Measurements from ENCODE around the gene CLEC2L.

DNA sequence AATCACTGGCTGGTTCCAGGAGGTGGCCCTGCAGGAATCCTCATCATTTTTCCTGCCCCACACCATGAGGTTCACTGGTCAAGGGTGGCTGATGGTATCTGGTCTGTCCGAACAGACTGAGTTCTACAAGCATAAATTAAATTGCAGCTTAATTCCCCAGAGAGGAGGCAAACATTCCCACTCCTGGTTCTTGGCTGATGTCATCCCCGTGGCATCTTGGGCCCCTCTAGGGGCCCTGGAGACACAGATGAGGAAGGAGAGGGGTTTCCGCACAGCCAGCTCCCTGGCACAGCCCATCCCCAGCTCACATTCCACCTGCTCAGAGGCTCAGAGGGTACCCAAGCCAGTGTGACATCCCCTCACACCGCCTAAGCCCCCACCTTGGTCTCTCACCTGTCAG is 34.7 kb upstream of the CLEC2L start:
- no peak for TF ChIP-seq EP300 (IDR thresholded peaks at IDR 0.05; ENCODE audit: borderline replicate concordance)
- TF ChIP-seq TCF12 (IDR thresholded peaks at IDR 0.05; ENCODE audit: low read depth), result no peak
- no peak for TF ChIP-seq EGR1 (IDR thresholded peaks at IDR 0.05)
- TF ChIP-seq, protein P1, sequence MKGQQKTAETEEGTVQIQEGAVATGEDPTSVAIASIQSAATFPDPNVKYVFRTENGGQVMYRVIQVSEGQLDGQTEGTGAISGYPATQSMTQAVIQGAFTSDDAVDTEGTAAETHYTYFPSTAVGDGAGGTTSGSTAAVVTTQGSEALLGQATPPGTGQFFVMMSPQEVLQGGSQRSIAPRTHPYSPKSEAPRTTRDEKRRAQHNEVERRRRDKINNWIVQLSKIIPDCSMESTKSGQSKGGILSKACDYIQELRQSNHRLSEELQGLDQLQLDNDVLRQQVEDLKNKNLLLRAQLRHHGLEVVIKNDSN (IDR thresholded peaks at IDR 0.05), result no peak
- TF ChIP-seq CEBPB (IDR thresholded peaks at IDR 0.05), result no peak
- no peak for TF ChIP-seq TAF1 (IDR thresholded peaks at IDR 0.05; ENCODE audit: low read depth)
- TF ChIP-seq, protein P2, sequence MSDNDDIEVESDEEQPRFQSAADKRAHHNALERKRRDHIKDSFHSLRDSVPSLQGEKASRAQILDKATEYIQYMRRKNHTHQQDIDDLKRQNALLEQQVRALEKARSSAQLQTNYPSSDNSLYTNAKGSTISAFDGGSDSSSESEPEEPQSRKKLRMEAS (IDR thresholded peaks at IDR 0.05), result no peak
- no peak for TF ChIP-seq FOXM1 (IDR thresholded peaks at IDR 0.05; ENCODE audit: borderline replicate concordance, low read depth)
- TF ChIP-seq, protein P3, sequence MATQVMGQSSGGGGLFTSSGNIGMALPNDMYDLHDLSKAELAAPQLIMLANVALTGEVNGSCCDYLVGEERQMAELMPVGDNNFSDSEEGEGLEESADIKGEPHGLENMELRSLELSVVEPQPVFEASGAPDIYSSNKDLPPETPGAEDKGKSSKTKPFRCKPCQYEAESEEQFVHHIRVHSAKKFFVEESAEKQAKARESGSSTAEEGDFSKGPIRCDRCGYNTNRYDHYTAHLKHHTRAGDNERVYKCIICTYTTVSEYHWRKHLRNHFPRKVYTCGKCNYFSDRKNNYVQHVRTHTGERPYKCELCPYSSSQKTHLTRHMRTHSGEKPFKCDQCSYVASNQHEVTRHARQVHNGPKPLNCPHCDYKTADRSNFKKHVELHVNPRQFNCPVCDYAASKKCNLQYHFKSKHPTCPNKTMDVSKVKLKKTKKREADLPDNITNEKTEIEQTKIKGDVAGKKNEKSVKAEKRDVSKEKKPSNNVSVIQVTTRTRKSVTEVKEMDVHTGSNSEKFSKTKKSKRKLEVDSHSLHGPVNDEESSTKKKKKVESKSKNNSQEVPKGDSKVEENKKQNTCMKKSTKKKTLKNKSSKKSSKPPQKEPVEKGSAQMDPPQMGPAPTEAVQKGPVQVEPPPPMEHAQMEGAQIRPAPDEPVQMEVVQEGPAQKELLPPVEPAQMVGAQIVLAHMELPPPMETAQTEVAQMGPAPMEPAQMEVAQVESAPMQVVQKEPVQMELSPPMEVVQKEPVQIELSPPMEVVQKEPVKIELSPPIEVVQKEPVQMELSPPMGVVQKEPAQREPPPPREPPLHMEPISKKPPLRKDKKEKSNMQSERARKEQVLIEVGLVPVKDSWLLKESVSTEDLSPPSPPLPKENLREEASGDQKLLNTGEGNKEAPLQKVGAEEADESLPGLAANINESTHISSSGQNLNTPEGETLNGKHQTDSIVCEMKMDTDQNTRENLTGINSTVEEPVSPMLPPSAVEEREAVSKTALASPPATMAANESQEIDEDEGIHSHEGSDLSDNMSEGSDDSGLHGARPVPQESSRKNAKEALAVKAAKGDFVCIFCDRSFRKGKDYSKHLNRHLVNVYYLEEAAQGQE (IDR thresholded peaks at IDR 0.05; ENCODE audit: low read depth), result no peak
- TF ChIP-seq YY1 (IDR thresholded peaks at IDR 0.05; ENCODE audit: low read depth), result no peak
- no peak for TF ChIP-seq CREB1 (IDR thresholded peaks at IDR 0.05; ENCODE audit: low read depth)
- TF ChIP-seq RAD21 (IDR thresholded peaks at IDR 0.05; ENCODE audit: low read depth), result no peak
- TF ChIP-seq NFIC (IDR thresholded peaks at IDR 0.05), result no peak

Measured in Ishikawa (cell line).